ENCODE results near the gene IL4R.

- TF ChIP-seq CTCF (IDR thresholded peaks at IDR 0.05; ENCODE audit: low read length) (no peak), EZH2 (optimal IDR thresholded peaks at IDR 0.05; ENCODE audit: low read depth, low read length) (no peak)
Measured at GRCh38 chr16:27316038-27316680, 2.4 kb downstream of the IL4R start.
